Measurements from ENCODE around the gene ZNF81.
"Not testable (repeated sequence)": the region's sequence is repeated elsewhere in the genome, so short reads cannot be mapped to it uniquely, and the experiment has no call there.

Gene ZNF81

GRCh38 chrX:47862680-47863079 is 26.0 kb downstream of the ZNF81 start:
- TF ChIP-seq POLR2A (IDR thresholded peaks at IDR 0.05; ENCODE audit: low read depth, low read length): no peak
- no peak for DNase-seq (ENCODE audit: insufficient read length, low spot score)
- FAIRE-seq: no peak

- DNase-seq (ENCODE audit: insufficient read length, low spot score) (no peak), FAIRE-seq (no peak)
- TF ChIP-seq POLR2A (IDR thresholded peaks at IDR 0.05; ENCODE audit: low read depth, low read length): no peak
Observed at GRCh38 chrX:47863187-47863586, 26.5 kb downstream of the ZNF81 start.

- FAIRE-seq (no peak), DNase-seq (ENCODE audit: insufficient read length, low spot score) (no peak)
- TF ChIP-seq POLR2A (IDR thresholded peaks at IDR 0.05; ENCODE audit: low read depth, low read length): no peak
Observed at GRCh38 chrX:47864300-47864699, 27.6 kb downstream of the ZNF81 start.

- no peak for TF ChIP-seq POLR2A (IDR thresholded peaks at IDR 0.05; ENCODE audit: low read depth, low read length)
- FAIRE-seq (no peak), DNase-seq (ENCODE audit: insufficient read length, low spot score) (no peak)
Observed at GRCh38 chrX:47864785-47865184, 28.1 kb downstream of the ZNF81 start.

GRCh38 chrX:47873123-47873522 is 36.4 kb downstream of the ZNF81 start:
- no peak for DNase-seq (ENCODE audit: insufficient read length, low spot score)
- no peak for FAIRE-seq
- TF ChIP-seq POLR2A (IDR thresholded peaks at IDR 0.05; ENCODE audit: low read depth, low read length): no peak

GRCh38 chrX:47877327-47877726 is 40.6 kb downstream of the ZNF81 start:
- no peak for TF ChIP-seq POLR2A (IDR thresholded peaks at IDR 0.05; ENCODE audit: low read depth, low read length)
- FAIRE-seq (no peak), DNase-seq (ENCODE audit: insufficient read length, low spot score) (no peak)

- FAIRE-seq (no peak), DNase-seq (ENCODE audit: insufficient read length, low spot score) (no peak)
- TF ChIP-seq POLR2A (IDR thresholded peaks at IDR 0.05; ENCODE audit: low read depth, low read length): no peak
Observed at GRCh38 chrX:47878198-47878597, 41.5 kb downstream of the ZNF81 start.

GRCh38 chrX:47879463-47879862 is 42.8 kb downstream of the ZNF81 start:
- no peak for DNase-seq (ENCODE audit: insufficient read length, low spot score)
- TF ChIP-seq POLR2A (IDR thresholded peaks at IDR 0.05; ENCODE audit: low read depth, low read length): no peak
- no peak for FAIRE-seq

- no peak for FAIRE-seq
- no peak for DNase-seq (ENCODE audit: insufficient read length, low spot score)
- TF ChIP-seq POLR2A (IDR thresholded peaks at IDR 0.05; ENCODE audit: low read depth, low read length): no peak
Observed at GRCh38 chrX:47880927-47881326, 44.2 kb downstream of the ZNF81 start.

- DNase-seq (ENCODE audit: insufficient read length, low spot score) (no peak), FAIRE-seq (no peak)
- TF ChIP-seq POLR2A (IDR thresholded peaks at IDR 0.05; ENCODE audit: low read depth, low read length): no peak
Observed at GRCh38 chrX:47885501-47885900, 48.8 kb downstream of the ZNF81 start.

- no peak for DNase-seq (ENCODE audit: insufficient read length, low spot score)
- TF ChIP-seq POLR2A (IDR thresholded peaks at IDR 0.05; ENCODE audit: low read depth, low read length): no peak
- no peak for FAIRE-seq
Observed at GRCh38 chrX:47898024-47898423, 61.3 kb downstream of the ZNF81 start.

GRCh38 chrX:47900833-47901232 is 64.1 kb downstream of the ZNF81 start:
- FAIRE-seq: no peak
- no peak for DNase-seq (ENCODE audit: insufficient read length, low spot score)
- no peak for TF ChIP-seq POLR2A (IDR thresholded peaks at IDR 0.05; ENCODE audit: low read depth, low read length)

GRCh38 chrX:47902161-47902560 is 65.5 kb downstream of the ZNF81 start:
- DNase-seq (ENCODE audit: insufficient read length, low spot score) (no peak), FAIRE-seq (no peak)
- no peak for TF ChIP-seq POLR2A (IDR thresholded peaks at IDR 0.05; ENCODE audit: low read depth, low read length)

GRCh38 chrX:47915886-47916493 is 79.3 kb downstream of the ZNF81 start:
- TF ChIP-seq POLR2A (IDR thresholded peaks at IDR 0.05; ENCODE audit: low read depth, low read length): no peak
- no peak for FAIRE-seq

GRCh38 chrX:47918274-47918673 is 81.6 kb downstream of the ZNF81 start:
- FAIRE-seq: no peak

More at GRCh38 chrX:47915886-47916493, 79.3 kb downstream of the ZNF81 start:
- no peak for DNase-seq (ENCODE audit: insufficient read length, low spot score)

GRCh38 chrX:47927212-47927611 is 90.5 kb downstream of the ZNF81 start:
- FAIRE-seq (no peak), DNase-seq (ENCODE audit: insufficient read length, low spot score) (no peak)
- no peak for TF ChIP-seq POLR2A (IDR thresholded peaks at IDR 0.05; ENCODE audit: low read depth, low read length)

More at GRCh38 chrX:47918274-47918673, 81.6 kb downstream of the ZNF81 start:
- no peak for DNase-seq (ENCODE audit: insufficient read length, low spot score)
- TF ChIP-seq POLR2A (IDR thresholded peaks at IDR 0.05; ENCODE audit: low read depth, low read length): no peak

GRCh38 chrX:47931970-47932369 is 95.3 kb downstream of the ZNF81 start:
- DNase-seq (ENCODE audit: insufficient read length, low spot score); FAIRE-seq: not testable (repeated sequence)
